Stimulated activated CD4-positive, alpha-beta T cell treated with anti-CD3 and anti-CD28 coated beads, Interleukin-12 subunit alpha, Interleukin-12 subunit beta, amount 100 ng/mL, for 24 hours (primary cell): ENCODE measurements around the gene DNAJC17.

Experiments
- DNase-seq, 2 experiments: peaks; one replicate each; pipeline ENCODE4 v3.0.0-alpha.2; 2020; ENCODE audit warnings: low read depth in 2 of 2

The DNAJC17 gene

DNA sequence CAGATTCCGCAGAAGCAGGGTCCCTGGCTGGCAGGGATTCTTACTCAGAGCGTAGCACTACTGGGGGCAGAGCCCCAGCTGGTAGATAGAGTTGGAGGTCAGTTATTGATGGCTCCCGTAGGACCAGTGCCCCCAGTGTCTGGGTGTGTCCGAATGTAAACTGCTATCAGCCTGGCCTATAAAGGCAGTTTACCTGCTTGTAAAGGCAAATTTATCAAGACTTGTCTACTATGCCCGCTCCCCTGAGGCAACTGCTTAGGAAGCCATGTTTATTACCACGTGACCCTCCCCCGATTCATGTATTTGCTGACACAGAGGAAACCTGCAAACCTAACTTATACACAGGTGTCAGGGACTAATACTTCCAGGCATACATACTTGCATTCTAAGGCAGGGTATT is 21.8 kb upstream of the DNAJC17 start:
- no peak for DNase-seq

DNA sequence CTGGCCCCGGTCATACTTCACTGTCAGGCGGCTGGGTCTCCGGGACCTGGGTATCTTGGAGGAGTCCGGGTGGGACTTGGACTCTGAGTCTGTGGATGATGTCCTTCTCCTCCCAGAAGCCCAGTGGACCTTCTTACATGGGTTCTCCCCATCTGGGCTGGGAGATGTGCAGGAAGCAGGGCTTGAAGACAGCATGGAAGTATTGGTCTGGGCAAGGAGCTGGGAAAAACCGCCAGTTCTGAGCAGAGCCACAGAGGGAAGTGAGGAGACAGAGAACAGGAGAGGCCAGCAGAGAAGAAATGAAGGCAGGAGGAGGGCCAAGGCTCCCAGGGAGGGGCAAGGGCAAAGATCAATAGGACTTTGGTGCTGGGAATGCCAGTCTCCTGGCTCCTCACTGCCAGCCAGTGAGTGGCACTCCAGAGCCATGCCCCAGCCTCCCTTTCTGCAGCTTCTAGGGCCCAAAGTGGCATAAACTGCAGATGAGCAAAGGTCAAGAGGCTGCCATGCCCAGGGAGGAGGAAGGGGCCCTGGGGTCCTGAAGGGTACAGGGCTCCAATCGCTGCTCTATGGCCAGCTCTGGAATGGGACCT is 21.3 kb upstream of the DNAJC17 start, which contains the start of gene PPP1R14D:
Gene PPP1R14D, minus strand, starts transcription at position 262 of the 590 bp plus-strand sequence. Its CDS starts 67 bp downstream, at position 195.
- no peak for DNase-seq

GRCh38 chr15:40826423-40827075 is 19.3 kb upstream of the DNAJC17 start:
- no peak for DNase-seq

DNA sequence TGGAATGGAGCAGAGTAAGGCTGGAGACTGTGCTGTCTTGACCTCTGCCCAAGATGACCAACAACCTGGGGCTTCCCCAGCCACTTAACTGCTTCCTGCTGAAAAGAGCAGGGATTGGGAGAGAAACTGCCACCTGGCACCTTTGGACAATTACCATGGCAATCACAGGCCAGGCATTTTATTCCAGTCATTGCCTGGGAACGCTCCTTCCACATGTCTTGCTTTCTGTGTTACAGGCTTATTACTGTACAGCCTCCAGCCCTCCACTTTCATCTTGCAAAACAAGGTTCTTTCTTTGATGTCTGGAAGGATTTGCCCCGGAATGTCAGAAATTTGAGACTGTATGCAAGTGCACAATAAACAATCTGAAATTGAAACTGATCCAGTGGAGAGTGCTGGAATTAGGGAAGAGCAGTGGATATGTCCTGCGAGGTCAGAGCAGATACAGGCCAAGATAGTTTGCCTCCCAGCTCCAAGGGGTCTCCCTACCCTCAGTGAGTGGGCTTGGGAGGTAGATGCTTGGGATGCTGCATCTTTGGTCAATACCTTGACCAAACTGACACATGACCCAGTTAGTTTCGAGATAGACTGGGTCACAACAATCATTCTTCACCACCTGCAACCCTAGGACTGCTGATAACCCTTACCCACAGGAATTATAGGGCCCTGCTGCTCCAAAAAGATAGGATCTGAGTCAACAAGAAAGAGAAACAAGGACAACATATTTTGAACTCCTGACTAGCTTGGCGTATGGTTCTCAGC is 18.6 kb upstream of the DNAJC17 start:
- DNase-seq: no peak

DNA sequence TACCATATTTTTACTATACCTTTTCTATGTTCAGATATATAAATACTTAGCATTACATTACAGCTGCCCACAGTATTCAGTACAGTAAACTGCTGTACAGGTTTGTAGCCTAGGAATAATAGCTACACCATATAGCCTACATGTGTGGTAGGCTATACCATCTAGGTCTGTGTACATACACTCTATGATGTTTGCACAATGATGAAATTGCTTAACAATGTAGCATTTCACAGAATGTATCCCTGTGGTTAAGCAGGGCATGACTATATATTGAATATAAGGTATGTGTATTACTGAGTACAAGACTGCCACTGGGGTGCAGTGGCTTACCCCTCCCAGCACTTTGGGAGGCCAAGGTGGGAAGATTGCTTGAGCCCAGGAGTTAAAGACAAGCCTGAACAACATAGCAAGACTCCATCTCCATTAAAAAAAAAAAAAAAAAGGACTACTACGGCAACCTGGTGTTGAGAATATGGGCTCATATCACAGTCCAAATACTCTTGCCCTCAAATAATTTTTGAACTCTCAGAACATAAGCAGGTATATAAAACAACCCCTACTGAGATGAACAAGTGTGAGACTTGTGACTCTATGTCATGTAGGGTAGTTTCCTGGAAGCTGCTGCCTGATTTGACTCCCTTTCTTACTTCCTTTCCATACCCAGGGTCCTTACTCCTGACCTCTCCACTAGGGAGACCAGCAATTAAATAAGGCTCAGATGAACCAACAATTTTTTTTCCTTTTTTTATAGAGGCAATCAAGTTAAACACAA is 16.5 kb upstream of the DNAJC17 start:
- DNase-seq: no peak

- no peak for DNase-seq
Measured at GRCh38 chr15:40821195-40821594, 13.9 kb upstream of the DNAJC17 start.

DNA sequence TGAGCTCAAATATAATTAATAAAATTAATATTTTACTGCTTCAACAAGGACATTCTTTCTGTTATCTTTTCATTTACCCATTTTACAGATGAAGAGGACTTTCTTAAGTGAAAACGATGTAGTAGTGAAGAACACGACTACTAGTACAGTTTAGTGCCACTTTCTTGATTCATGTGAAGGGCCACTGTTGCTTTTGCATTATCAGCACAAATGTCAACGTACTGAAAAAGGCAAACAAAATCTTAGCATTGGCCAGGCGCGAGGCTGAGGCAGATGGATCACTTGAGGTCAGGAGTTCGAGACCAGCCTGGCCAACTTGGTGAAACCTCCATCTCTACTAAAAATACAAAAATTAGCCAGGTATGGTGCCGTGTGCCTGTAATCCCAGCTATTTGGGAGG is 11.8 kb upstream of the DNAJC17 start:
- no peak for DNase-seq

DNA sequence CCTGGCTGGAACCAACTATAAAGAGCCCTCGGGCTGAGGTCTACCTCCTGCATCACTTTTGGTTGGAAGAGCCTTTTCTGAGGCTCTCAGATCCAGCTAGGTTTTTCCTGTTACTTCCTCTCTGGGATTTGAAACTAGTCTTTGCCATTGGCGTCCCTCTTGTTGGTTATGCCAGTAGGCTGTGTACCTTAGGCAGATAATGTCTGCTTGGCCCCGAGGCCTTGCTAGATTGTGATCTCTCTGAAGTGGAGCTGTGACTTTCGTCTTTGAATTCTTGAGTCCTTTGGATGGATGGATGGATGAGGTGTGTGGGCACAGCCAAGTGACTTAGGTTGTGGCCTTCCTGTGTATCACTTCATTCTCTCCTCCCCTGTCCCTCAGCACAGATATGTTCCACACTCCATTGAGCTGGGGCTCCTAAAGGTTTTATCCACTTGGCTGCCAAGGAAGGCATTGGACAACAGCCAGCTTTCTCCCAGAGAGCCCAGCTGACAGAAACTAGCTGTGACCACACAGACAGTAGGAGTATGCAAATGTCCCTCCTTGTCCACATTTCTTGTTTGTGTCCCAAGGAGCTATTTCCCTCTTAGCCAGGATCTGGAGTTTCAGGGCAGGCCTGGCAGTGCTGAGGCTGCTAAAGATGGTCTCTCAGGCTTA is 7.9 kb upstream of the DNAJC17 start:
- no peak for DNase-seq

- no peak for DNase-seq
Measured at GRCh38 chr15:40812721-40813425, 5.6 kb upstream of the DNAJC17 start.

DNA sequence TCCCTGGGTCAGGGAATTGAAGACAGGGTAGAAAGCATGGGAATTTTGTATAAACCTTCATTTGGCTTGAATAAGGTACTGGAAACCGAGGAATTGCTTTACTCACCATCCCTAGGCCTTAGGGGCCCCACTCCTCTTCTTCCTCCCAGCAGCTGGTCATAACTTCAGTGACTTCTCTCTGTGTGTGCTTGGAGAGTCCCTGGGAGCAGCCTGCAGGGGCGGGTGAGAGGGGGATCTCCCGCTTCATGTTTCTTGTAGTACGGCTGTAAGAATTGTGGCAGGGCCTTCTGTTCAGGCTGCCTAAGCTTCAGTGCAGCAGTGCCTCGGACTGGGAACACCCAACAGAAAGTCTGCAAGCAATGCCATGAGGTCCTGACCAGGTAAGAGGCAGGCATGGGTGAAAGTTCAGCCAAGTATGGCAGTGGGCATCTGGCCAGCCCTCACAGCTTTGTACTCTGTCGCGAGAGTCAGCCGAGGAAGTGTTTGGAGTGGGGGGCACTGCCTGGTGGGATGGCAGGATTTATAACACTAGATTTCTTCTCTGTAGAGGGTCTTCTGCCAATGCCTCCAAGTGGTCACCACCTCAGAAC is 1.7 kb upstream of the DNAJC17 start:
- DNase-seq: no peak

DNA sequence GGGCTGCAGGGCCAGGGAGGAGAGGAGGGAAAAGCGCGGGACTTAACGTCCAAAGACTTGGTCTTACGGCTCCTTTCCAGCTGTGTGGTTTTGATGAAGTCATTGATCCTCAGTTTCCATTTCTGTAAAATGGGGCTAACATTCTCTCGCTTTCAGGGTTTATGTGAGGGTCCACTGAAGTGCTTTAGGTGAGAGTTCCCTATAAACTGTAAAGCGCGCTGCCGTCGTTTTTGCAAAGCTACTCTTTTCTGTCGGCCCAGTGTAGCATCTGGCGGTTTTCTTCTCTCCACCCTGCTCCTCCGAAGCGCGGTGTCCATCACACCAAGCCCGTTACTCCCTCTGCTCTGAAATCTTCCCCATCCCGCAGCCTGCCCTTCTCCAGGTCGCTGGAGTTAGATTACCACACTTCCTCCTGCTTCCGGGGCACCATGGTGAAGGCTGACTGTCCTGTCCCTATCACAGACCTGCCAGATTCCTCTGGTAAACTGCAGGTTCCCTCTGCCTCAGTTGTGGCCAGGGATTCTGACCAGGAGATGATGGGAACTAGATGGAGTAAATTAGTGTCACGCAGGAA is 702 bp upstream of the DNAJC17 start:
- no peak for DNase-seq

DNA sequence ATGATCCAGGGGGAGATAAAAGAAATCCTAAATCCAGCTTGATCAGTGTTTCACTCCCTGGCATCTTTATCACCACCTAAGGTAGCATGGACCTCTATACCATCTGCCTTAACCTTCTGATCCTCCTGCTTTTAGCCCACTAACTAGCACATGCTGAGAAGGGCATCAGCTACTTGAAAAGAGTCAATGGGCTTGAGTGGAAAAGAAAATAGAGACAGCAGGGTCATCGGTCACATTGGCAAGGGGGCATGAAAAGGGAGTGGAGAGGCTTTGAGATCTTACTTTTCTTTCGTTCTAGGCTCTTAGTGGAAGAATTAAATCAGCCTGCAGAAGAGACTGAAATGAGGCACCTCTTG is 623 bp downstream of the DNAJC17 start:
- no peak for DNase-seq

DNA sequence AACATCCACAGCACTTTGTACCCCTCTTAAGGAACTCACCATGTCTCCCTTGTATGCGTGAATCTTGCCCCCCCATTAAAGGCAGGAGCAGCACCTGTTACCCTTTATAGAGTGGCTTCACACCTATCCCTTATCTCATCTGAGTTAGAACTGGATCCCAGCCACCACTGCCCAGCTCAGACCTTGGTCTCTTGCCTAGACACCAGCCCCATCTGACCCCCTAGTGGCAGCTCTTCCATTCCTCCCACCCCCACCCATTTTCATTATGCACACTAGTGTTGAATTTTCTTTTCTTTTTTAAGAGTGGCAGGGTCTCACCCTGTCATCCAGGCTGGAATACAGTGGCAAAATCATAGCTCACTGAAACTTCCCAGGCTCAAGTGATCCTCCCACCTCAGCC is 3.6 kb downstream of the DNAJC17 start:
- DNase-seq: no peak

DNA sequence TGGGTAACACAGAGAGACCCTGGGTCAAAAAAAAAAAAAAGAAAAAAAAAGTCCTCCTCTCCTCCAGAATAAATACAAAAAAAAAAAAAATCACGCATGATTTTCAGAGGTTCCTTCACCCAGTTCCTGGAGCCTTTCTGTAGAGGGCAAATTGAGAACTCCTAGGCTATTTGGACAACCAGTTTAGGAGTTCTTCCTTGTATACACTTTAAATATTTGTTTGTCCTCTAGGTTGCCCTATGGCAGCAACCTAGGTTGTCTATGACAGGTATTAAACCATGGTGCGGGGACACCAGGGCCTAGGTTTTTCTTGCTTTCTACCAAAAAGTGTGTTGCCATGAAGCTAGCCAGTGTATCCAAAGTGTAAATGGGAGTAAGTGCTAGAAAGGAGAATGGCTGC is 4.2 kb downstream of the DNAJC17 start:
- no peak for DNase-seq

DNA sequence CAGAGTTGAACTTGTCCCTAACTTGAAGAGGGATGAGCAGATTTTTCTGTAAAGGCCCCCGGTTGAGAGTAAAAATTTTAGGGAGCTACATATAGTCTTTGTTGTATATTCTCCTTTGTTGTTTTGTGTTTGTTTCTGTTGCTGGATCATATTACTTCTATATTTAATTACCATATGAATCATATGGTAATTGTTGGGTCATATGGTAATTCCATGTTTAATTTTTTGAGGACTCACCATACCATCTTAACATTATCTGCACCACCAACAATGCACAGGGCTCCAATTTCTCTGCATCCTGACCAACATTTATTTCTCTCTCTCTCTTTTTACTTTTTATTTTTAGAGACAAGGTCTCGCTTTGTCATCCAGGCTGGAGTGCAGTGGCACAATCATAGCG is 7.8 kb downstream of the DNAJC17 start:
- DNase-seq: no peak

DNA sequence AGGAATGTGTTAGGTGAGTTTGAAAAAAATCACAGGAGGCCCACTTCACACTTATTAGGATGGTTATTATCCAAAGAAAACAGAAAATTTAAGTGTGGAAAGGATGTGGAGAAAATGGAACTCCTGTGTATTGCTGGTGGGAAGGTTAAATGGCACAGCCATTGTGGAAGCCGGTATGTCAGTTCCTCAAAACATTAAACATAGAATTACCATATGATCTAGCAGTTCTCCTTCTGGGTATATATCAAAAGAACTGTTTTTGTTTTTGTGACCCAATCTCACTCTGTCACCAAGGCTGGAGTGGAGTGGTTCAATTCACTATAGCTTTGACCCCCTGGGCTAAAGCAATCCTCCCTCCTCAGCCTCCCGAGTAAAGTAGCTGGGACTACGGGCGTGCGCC is 10.8 kb downstream of the DNAJC17 start:
- no peak for DNase-seq

DNA sequence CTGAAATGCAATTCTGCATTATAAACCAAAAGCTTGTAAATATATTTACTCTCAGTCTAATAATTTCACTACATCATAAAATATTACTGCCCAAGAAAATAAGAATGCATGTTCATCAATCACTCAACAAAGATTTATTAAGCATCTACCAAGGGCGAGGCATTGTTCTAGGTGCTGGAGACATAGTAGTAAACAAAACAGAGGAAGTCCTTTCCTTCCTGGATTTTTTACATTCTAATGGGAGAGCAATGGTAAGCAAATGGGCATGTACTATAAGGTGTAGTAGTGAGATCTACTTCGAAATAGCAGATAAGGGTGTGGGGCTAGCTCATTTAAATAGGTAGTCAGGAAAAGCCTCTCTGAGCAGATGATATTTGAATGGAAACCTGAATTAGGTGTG is 11.2 kb downstream of the DNAJC17 start:
- no peak for DNase-seq

DNA sequence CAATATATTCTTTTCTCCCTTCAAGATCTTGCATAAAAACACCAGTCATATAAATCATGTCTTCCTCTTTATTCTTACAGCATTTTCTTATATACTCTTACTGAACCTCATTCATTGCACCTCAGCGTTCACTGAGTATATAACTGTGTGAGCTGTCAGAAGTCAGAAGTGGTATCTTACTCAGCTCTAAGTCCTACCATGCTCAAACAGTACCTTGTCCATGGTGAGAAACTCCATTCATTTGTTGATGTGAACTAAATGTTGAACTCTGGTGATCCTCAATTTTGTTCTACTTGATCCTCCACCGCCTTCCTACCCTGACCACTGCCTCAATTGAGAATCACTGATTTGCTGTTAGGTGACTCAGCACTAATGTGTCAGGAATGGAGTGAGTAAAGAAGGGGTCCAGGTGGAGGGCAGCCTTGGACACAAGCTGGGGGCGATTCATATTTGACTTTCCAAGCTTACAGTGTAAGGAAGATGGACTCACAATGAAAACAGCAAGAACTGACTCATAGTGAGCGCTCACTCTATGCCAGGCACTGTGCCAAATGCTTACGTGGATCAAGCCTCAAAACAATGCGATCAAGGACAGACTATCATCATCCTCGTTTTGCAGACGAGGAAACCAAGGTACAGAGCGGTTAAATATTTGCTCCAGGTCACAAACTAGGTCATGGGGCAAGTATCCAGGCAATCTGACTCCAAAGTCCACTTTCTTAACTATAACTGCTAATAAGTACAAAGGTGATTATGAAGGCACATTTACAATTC is 13.9 kb downstream of the DNAJC17 start:
- DNase-seq: no peak

DNA sequence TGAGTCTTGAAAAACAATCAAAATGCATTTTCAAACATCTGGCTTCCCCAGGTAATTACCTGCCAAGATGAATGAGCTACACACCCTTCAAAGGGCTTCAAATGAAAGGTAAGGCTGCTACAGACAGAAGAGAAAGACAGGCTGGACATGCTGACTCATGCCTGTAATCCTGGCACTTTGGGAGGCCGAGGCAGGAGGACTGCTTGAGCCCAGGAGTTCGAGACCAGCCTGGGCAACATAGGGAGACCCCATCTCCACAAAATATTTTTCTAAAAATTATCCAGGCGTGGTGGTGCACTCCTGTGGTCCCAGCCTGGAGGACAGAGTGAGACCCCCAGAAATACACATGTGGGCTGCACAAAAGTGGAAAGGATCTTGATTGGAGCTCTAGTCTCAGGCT is 14.9 kb downstream of the DNAJC17 start:
- no peak for DNase-seq

GRCh38 chr15:40790718-40791117 is 16.6 kb downstream of the DNAJC17 start:
- DNase-seq: no peak
